ENCODE data around the gene HSPA2. TPM values are rescaled to one million over a fixed set of nuclear protein-coding genes. Genes with fewer than 3 reads are reported as not detected.
"Not testable (repeated sequence)": the region's sequence is repeated elsewhere in the genome, so short reads cannot be mapped to it uniquely, and the experiment has no call there.

HSPA2 gene
- total RNA-seq, 1 donor: 2.5 TPM

DNA sequence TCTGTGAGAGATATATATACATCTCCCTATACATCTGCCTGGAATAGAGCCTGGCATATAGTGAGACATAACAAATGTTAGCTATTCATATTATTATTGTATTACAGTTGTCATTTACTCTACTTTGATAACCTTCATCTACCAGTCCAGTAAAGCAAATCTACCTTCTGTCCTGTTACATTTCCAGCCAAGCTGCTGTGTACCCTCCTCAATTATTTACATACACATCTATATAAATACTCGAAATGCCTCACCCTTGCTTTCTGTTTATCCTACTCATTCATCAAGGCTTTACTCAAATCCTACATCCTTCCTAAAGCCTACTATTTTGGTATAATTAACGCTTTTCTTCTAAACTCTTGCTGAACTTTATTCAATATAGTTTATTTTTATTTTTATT, 27.3 kb upstream of the HSPA2 start:
- TF ChIP-seq, protein P1, sequence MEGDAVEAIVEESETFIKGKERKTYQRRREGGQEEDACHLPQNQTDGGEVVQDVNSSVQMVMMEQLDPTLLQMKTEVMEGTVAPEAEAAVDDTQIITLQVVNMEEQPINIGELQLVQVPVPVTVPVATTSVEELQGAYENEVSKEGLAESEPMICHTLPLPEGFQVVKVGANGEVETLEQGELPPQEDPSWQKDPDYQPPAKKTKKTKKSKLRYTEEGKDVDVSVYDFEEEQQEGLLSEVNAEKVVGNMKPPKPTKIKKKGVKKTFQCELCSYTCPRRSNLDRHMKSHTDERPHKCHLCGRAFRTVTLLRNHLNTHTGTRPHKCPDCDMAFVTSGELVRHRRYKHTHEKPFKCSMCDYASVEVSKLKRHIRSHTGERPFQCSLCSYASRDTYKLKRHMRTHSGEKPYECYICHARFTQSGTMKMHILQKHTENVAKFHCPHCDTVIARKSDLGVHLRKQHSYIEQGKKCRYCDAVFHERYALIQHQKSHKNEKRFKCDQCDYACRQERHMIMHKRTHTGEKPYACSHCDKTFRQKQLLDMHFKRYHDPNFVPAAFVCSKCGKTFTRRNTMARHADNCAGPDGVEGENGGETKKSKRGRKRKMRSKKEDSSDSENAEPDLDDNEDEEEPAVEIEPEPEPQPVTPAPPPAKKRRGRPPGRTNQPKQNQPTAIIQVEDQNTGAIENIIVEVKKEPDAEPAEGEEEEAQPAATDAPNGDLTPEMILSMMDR (IDR thresholded peaks at IDR 0.05; ENCODE audit: insufficient read depth, low read length): no peak
- H3K4me3 ChIP-seq (ENCODE audit: low read depth, low read length): no peak overlapping the region
- DNase-seq (ENCODE audit: low read depth): no peak

DNA sequence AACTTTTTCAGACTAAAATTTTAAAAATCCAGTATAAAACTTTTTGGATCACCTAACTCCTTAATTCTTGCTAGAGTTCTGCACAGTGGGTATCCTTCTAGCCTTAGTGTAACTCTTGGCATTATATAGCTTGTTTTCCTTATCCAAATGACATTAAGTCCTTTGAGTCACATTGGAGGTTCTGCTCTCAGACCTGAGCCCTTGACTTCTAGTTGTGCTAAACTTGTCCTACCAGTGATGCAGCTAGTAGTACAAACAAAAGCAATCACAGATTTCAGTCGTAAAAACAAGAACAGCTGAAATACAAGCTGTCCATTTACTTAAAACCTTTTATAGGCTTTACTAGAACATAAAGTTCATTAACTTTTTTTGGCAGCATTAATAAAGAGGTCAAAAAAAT, 25.5 kb upstream of the HSPA2 start:
- no peak for DNase-seq (ENCODE audit: low read depth)

DNA sequence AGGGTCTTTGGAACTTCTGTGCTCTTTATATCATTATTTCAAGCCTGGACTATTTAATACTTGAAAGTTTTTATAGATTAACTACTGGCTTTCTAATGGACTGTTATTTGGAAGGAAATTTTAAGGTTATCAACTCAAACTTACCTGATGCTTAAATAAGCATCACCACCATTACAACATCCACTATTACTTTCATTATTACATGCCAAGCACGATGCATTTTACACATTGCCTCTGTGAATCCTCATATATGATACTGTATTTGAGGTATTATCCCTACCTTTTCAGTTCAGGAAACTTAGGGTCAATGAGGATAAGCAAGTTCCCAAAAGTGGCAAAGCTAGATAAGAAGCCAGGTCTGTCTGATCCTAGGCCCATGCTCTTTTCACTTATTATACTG, 23.6 kb upstream of the HSPA2 start:
- H3K4me3 ChIP-seq (ENCODE audit: low read depth, low read length): no peak overlapping the region
- no peak for DNase-seq (ENCODE audit: low read depth)
- TF ChIP-seq, protein P1 (IDR thresholded peaks at IDR 0.05; ENCODE audit: insufficient read depth, low read length): no peak

More for the DNA sequence above, 25.5 kb upstream of the HSPA2 start:
- H3K4me3 ChIP-seq (ENCODE audit: low read depth, low read length): no peak overlapping the region
- TF ChIP-seq, protein P1 (IDR thresholded peaks at IDR 0.05; ENCODE audit: insufficient read depth, low read length): no peak

DNA sequence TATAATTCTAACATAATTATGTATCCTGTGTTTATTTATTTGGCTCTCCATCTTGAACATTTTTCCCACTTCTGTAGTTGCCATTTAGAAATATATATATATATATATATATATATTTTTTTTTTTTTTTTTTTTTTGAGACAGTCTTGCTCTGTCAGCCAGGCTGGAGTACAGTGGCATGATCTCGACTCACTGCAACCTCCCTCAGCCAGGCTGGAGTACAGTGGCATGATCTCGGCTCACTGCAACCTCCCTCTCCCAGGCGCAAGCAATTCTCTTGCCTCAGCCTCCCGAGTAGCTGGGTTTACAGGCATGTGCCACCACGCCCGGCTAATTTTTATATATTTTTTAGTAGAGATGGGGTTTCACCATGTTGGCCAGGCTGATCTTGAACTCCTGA, 22.9 kb upstream of the HSPA2 start:
- H3K4me3 ChIP-seq (ENCODE audit: low read depth, low read length); DNase-seq (ENCODE audit: low read depth): not testable (repeated sequence)

DNA sequence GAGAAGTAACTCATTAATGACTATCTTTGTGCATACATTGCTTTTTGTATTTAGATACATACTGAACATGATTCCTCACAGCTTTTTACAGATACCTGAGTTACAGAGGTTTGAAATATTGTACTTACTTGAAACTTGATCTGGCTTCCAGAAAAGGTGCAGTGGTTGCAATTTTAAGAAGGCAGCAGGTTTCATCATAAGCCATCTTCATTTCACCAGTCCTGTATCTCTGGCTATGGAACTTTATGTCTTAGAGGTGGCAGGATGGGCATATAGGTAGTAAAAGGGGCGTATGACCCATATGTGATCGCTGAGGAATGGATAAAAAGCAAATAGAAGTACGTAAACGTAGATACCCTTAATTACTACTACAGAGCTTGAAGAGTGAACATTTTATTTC, 22.3 kb upstream of the HSPA2 start:
- no peak overlapping the region for H3K4me3 ChIP-seq (ENCODE audit: low read depth, low read length)
- TF ChIP-seq, protein P1 (IDR thresholded peaks at IDR 0.05; ENCODE audit: insufficient read depth, low read length): no peak
- DNase-seq (ENCODE audit: low read depth): no peak

DNA sequence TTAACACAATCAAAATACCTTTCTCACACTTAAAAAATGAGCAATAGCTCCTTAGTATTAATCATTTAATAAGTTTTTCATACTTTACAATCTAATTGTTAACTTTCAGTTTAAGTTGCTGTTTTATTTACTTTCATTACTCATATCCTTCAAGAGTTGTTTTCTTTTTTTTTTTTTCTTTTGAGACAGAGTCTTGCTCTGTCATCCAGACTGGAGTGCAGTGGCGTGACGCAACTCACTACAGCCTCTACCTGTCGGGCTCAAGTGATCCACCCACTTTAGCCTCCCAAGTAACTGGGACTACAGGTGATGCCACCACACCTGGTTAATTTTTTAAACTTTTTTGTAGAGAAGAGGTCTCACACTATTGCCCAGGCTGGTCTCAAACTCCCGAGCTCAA, 19.8 kb upstream of the HSPA2 start:
- TF ChIP-seq, protein P1 (IDR thresholded peaks at IDR 0.05; ENCODE audit: insufficient read depth, low read length): no peak
- no peak overlapping the region for H3K4me3 ChIP-seq (ENCODE audit: low read depth, low read length)
- no peak for DNase-seq (ENCODE audit: low read depth)

DNA sequence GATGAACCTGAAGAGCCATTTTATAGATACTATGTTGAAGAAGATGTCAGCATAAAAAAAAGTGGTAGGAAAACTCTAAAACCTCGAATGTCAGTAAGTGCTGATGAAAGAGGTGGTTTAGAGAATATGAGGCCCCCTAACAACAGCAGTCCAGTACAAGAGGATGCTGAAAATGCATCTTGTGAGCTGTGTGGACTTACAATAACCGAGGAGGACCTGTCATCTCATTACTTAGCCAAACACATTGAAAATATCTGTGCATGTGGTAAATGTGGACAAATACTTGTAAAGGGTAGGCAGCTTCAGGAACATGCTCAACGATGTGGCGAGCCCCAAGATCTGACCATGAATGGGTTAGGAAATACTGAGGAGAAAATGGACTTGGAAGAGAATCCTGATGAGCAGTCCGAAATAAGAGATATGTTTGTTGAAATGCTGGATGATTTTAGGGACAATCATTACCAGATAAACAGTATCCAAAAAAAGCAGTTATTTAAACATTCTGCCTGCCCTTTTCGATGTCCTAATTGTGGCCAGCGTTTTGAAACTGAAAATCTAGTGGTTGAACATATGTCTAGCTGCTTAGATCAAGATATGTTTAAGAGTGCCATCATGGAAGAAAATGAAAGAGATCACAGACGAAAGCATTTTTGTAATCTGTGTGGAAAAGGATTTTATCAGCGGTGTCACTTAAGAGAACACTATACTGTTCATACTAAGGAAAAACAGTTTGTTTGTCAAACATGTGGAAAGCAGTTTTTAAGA, 17.8 kb upstream of the HSPA2 start:
- H3K4me3 ChIP-seq (ENCODE audit: low read depth, low read length): no peak overlapping the region
- DNase-seq (ENCODE audit: low read depth): no peak
- TF ChIP-seq, protein P1 (IDR thresholded peaks at IDR 0.05; ENCODE audit: insufficient read depth, low read length): no peak

Measured in fibroblast of the aortic adventitia (primary cell).